T-helper 17 cell (primary cell): ENCODE measurements around the gene WBP4. TPM values are rescaled to one million over a fixed set of nuclear protein-coding genes. Genes with fewer than 3 reads are reported as not detected.
"Not testable (repeated sequence)": the region's sequence is repeated elsewhere in the genome, so short reads cannot be mapped to it uniquely, and the experiment has no call there.

Experiments
- ATAC-seq: fragments of 150-1000 bp; cut with Tn5 transposase; 2 replicates; pipeline ENCODE4 v1.10.0; 2021; ENCODE audit warnings: mild to moderate bottlenecking, moderate library complexity
- DNase-seq, 3 donors: peaks; one replicate each; pipeline versions ENCODE4 v3.0.0 to v3.0.0-alpha.2; 2020 to 2021
- H3K9me3 ChIP-seq: one replicate; pipeline ENCODE4 v1.7.0; 2013; ENCODE audit warnings: low read length, mild to moderate bottlenecking; ENCODE audit not compliant: control insufficient read depth, poor library complexity, severe bottlenecking
- H3K27ac Mint-ChIP-seq: one replicate; pipeline ENCODE4 v1.8.0; 2022; ENCODE audit warnings: mild to moderate bottlenecking, moderate library complexity, mixed read lengths
- H3K27me3 Mint-ChIP-seq: one replicate; pipeline ENCODE4 v1.8.0; 2022; ENCODE audit warnings: mixed read lengths
- H3K36me3 Mint-ChIP-seq: one replicate; pipeline ENCODE4 v1.8.0; 2022; ENCODE audit warnings: low read depth, mixed read lengths
- H3K4me1 Mint-ChIP-seq: one replicate; pipeline ENCODE4 v1.8.0; 2022; ENCODE audit warnings: mild to moderate bottlenecking, mixed read lengths
- H3K4me3 Mint-ChIP-seq: one replicate; pipeline ENCODE4 v1.8.0; 2022; ENCODE audit warnings: mild to moderate bottlenecking, moderate library complexity, mixed read lengths
- total RNA-seq, 4 donors: library from RNA in 2 of 4; stranded (reverse) in 2 of 4; gene quantifications; one replicate each; pipeline ENCODE4 v1.2.3 and lab custom pipeline; 2022 to 2026

WBP4 gene
- total RNA-seq, 2 donors from 2014 or later, result 4.4 to 5.3 TPM

DNA sequence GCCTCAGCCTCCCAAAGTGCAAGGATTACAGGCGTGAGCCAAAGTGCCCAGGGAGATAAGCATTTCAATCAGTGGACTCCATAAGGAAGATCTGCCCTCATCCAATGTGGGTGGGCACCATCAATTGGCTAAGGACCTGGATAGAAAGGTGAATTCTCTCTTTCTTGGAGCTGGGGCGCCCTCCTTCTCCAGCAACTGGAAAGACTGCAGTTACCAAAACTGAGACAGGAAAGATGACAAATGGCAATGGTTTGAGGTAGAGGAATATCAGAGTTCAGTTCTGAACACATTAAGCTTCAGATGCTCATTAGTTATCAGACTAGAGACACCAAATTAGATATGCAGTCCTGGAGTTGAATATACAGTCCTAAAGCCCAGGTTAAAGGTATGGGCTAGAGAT lies 31.7 kb upstream of the WBP4 start:
- Mint-ChIP-seq H3K27ac (no peak overlapping the region), H3K36me3 (peaks cover 2% of the 10 kb centered on the region), H3K4me1 (peaks cover 12% of the 10 kb centered on the region), H3K27me3 (no peaks in the 10 kb centered on the region), H3K4me3 (no peak overlapping the region)
- ATAC-seq, result peak; percentile 25
- DNase-seq, result no peak
- H3K9me3 ChIP-seq, result no peaks in the 10 kb centered on the region

DNA sequence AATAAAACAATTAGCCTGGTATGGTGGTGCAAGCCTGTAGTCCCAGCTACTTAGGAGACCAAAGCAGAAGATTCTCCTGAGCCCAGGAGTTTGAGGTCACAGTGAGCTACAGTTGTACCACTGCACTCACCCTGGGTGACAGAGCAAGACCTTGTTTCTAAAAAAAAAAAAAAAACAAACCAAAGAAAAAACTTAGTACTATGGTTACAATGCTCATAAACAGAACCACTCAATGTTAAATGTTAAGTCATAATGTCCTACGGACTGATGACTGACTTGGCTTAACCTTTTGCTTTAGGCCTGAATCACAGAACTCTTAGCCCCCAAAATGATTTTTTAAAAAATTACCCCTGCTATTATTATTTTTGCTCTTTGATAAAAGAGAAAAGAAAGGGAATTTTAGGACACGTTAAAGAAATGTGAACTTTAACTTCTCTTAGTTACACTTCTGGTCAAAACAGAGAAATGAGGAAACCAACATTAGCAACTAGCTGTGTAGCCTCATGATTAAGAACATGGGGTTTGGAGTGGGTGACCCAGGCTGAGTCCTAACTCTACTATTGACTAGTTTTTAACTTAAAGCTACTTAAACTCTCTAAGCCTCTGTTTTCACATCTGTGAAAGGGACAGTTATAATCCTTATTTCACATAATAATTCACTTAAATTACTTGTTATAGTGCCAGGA lies 28.5 kb upstream of the WBP4 start:
- H3K4me1 Mint-ChIP-seq, result peaks cover 5% of the 10 kb centered on the region
- ATAC-seq, result peak; percentile 27
- no peak for DNase-seq

DNA sequence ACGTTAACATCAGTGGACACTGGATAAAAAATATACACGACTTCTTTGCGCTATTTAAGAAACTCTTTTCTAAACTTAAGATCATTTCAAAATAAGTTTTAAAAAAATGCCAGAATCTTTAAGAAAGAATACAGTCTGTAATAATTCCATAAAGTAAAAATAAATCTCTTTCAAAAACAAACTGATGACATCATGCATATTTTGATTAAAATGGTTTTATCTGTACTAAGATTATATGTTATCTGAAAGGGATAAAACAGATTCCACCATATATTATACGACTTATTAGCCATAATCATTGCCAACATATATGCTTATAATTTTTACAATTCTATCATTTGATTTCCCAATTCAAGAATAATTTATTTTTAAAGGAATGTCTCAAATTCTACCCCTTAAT lies 26.9 kb upstream of the WBP4 start:
- H3K4me1 Mint-ChIP-seq, result peaks cover 5% of the 10 kb centered on the region
- H3K27ac Mint-ChIP-seq, result no peak overlapping the region
- no peaks in the 10 kb centered on the region for H3K36me3 Mint-ChIP-seq
- ATAC-seq, result no peak
- H3K27me3 Mint-ChIP-seq, result no peaks in the 10 kb centered on the region
- no peaks in the 10 kb centered on the region for H3K9me3 ChIP-seq
- H3K4me3 Mint-ChIP-seq, result no peak overlapping the region
- no peak for DNase-seq

More for the DNA sequence above, 28.5 kb upstream of the WBP4 start:
- no peak overlapping the region for H3K27ac Mint-ChIP-seq
- H3K4me3 Mint-ChIP-seq, result no peak overlapping the region
- H3K36me3 Mint-ChIP-seq, result no peaks in the 10 kb centered on the region
- H3K9me3 ChIP-seq, result no peaks in the 10 kb centered on the region
- no peaks in the 10 kb centered on the region for H3K27me3 Mint-ChIP-seq

DNA sequence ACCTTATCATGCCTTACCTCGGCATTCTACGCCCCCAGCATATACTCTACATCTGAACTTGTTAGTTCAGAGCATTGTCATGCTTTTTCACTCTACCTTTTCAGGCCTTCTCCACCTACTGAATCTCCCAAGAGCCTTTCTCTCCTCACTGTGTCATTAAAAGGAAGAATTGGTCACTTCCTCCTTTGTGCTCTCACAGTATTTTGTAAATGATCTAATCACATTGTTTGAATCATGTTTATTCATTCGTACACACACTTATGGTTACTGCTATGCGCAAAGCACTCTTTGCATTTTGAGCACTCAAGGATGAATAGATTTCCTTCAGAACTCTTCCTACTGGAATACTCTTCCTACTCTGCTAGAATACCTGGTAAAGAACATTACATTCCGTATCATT lies 26.4 kb upstream of the WBP4 start:
- H3K4me3 Mint-ChIP-seq, result no peak overlapping the region
- no peak for DNase-seq
- no peaks in the 10 kb centered on the region for H3K9me3 ChIP-seq
- no peak overlapping the region for H3K27ac Mint-ChIP-seq
- H3K4me1 Mint-ChIP-seq, result peaks cover 5% of the 10 kb centered on the region
- no peaks in the 10 kb centered on the region for H3K27me3 Mint-ChIP-seq
- ATAC-seq, result no peak
- H3K36me3 Mint-ChIP-seq, result no peaks in the 10 kb centered on the region

DNA sequence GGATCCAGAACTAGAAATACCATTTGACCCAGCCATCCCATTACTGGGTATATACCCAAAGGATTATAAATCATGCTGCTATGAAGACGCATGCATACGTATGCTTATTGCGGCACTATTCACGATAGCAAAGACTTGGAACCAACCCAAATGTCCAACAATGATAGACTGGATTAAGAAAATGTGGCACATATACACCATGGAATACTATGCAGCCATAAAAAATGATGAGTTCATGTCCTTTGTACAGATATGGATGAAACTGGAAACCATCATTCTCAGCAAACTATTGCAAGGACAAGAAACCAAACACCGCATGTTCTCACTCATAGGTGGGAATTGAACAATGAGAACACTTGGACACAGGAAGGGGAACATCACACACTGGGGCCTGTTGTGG lies 24.8 kb upstream of the WBP4 start:
- not testable (repeated sequence) for ATAC-seq, DNase-seq, H3K36me3 Mint-ChIP-seq, H3K4me3 Mint-ChIP-seq, H3K4me1 Mint-ChIP-seq, H3K27ac Mint-ChIP-seq, H3K27me3 Mint-ChIP-seq, H3K9me3 ChIP-seq

DNA sequence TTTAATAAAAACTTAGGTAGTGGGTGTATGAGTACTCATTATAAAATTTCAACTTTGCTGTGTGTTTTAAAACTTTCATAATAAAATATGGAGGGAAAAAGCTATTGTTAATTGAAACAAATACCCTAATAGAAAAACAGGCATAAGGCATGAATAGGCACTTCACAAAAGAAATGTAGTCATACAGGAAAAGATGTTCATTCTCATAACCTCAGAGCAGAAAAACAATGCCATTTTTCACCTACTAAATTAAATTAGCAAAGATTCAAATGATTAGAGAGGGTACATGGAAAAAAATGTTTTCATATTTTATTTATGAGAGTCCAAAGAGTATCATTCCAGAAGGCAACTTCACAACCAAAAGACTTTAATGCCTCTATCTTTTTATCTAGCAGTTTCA lies 21.6 kb upstream of the WBP4 start:
- Mint-ChIP-seq H3K4me1 (peaks cover 6% of the 10 kb centered on the region), H3K4me3 (no peak overlapping the region), H3K27ac (no peak overlapping the region), H3K27me3 (no peaks in the 10 kb centered on the region), H3K36me3 (no peaks in the 10 kb centered on the region)
- H3K9me3 ChIP-seq, result no peaks in the 10 kb centered on the region
- no peak for DNase-seq
- ATAC-seq, result no peak

DNA sequence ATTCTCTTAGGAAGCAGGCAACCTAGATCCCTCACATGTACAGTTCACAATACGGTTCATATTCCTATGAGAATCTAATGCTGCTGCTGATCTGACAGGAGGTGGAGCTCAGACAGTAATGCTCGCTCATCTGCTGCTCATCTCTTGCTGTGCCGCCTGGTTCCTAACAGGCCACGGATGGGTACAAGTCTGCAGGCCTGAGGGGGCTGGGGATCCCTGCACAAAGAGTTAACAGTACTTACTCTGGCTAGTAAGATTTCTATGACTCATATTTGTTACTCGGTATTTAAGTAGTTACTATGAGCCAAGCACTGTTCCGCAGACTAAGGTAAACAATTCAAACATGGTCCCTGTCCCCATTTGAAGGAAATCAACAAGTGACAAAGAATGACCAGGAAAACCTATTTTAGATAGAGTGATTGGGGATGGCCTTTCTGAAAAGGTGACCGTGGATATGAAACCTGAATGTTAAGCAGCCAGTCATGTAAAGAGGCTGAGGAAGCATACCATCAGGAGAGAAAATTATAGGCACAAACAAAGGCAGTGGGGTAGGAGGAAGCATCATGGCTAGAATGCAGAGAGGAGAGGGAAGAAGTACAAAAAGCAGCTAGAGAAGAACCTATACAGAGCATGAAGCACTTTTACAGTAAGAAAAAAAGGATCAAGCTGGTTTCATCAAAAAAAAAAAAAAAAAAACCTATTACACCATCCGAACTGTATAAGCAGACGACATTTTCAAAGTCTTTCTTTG lies 20.6 kb upstream of the WBP4 start:
- no peaks in the 10 kb centered on the region for H3K9me3 ChIP-seq
- Mint-ChIP-seq H3K27ac (no peak overlapping the region), H3K4me3 (no peak overlapping the region), H3K27me3 (no peaks in the 10 kb centered on the region), H3K4me1 (peaks cover 4% of the 10 kb centered on the region), H3K36me3 (no peaks in the 10 kb centered on the region)
- DNase-seq (no peak), ATAC-seq (no peak)

DNA sequence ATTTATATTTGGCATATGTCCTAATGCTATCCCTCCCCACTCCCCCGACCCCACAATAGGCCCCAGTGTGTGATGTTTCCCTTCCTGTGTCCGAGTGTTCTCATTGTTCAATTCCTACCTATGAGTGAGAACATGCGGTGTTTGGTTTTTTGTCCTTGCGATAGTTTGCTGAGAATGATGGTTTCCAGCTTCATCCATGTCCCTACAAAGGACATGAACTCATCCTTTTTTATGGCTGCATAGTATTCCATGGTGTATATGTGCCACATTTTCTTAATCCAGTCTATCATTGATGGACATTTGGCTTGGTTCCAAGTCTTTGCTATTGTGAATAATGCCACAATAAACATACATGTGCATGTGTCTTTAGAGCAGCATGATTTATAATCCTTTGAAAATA lies 18.9 kb upstream of the WBP4 start:
- H3K4me3 Mint-ChIP-seq, DNase-seq, ATAC-seq, H3K27ac Mint-ChIP-seq, H3K9me3 ChIP-seq, H3K4me1 Mint-ChIP-seq, H3K36me3 Mint-ChIP-seq, H3K27me3 Mint-ChIP-seq: not testable (repeated sequence)

DNA sequence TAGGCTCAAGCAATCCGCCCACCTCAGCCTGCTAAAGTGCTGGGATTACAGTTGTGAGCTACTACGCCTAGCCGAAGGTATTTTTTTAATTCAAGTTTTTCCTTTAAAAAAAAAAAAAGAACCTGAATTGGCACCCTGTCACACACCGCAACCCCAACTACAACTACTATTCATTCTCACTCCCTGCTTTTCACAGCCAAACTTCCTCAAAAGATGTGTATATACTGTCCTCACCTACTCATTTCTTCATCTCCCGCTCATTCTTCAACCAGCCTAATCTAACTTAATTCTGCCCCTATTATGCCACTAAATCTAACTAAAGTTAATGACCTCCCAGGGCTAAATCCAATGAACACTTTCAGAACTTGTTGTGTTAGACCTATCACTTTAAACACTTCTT lies 12.7 kb upstream of the WBP4 start:
- H3K36me3 Mint-ChIP-seq, result peaks cover 7% of the 10 kb centered on the region
- peaks cover 23% of the 10 kb centered on the region for H3K4me1 Mint-ChIP-seq
- H3K4me3 Mint-ChIP-seq, result no peak overlapping the region
- no peaks in the 10 kb centered on the region for H3K9me3 ChIP-seq
- H3K27ac Mint-ChIP-seq, result no peak overlapping the region
- H3K27me3 Mint-ChIP-seq, result no peaks in the 10 kb centered on the region
- DNase-seq, result no peak
- ATAC-seq, result no peak

DNA sequence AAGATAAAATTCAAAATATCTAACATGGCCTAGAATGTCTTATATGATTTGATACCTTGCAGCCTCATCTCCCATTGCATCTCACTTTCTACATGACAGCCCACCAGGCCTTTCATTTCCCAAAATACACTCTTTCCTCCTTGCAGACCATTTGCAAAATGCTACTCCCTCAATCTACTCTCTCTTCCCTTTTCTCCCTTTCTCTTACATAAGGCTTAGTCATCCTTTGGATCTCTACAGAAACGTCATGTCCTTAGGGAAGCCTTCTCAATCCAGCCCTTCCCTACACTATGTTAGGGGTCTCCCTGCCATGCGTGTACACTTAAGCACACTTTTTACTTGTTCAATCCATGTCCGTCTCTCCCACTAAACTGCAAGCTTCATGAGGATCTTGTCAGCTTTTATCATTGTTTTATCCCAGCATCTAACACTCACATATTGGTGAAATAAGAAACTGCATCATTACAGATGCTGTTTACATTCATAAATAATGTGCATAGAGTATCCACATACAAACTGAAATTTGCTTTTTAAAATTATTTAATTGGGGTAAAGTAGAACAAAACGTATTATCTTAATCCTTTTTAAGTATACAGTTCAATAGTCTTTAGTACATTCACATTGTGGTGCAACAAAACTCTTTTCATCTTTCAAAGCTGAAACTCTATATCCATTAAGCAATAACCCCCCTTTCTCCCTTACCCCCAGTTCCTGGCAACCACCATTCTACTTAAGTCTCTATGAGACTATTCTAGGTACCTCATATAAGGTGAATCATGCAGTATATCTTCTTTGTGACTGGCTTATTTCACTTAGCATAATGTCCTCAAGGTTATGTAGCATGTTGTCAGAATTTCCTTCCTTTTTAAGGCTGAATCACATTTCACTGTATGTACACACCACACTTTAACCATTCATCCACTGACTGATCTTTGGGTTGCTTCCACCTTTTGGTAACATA lies 11.5 kb upstream of the WBP4 start:
- H3K27ac Mint-ChIP-seq, result peak overlapping the region; percentile 62
- H3K27me3 Mint-ChIP-seq, result no peaks in the 10 kb centered on the region
- ATAC-seq (no peak), DNase-seq (no peak)
- no peak overlapping the region for H3K4me3 Mint-ChIP-seq
- peaks cover 7% of the 10 kb centered on the region for H3K36me3 Mint-ChIP-seq
- H3K4me1 Mint-ChIP-seq, result peaks cover 26% of the 10 kb centered on the region
- H3K9me3 ChIP-seq, result no peaks in the 10 kb centered on the region

DNA sequence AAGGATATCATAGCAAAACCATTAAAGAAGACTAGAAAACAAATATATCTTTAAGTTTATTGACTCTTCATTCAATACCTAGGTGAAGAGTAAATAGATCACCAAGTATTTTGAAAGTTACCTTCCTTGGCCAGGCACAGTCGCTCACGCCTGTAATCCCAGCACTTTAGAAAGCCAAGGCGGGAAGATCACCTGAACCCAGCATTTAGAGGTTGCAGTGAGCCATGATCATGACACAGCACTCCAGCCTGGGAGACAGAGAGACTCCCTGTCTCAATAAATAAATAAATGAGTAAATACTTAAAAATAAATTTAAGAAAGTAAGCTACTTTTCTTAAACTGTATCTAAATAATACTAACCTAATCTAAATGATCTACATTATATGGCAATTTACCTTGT lies 8.9 kb upstream of the WBP4 start:
- Mint-ChIP-seq H3K4me3 (no peak overlapping the region), H3K27ac (peak overlapping the region; percentile 60), H3K4me1 (peaks cover 40% of the 10 kb centered on the region), H3K27me3 (no peaks in the 10 kb centered on the region), H3K36me3 (peaks cover 4% of the 10 kb centered on the region)
- DNase-seq (no peak), ATAC-seq (no peak)
- H3K9me3 ChIP-seq, result no peaks in the 10 kb centered on the region

DNA sequence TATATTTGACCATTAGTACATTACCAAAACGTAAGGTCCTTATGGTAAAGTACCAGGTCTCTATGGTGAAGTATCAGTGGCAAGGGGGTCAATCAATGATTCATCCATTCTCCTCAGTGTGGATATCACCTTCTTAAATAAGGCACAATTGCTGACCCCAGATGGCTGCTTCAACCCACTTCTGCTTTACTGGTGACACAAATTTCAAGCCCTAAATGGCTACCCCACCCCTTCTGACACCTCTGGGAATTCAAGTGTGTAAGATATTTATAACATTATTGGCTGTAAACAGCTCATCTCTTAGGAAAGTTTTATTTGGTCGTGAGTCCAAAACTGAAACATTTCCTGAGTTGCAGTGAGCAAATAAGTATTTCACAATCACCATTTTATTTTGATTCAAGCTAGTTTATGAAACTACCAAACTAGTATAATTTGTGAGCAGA lies 7.9 kb upstream of the WBP4 start:
- DNase-seq, result no peak
- Mint-ChIP-seq H3K27me3 (no peaks in the 10 kb centered on the region), H3K27ac (no peak overlapping the region), H3K4me3 (no peak overlapping the region), H3K36me3 (peaks cover 4% of the 10 kb centered on the region), H3K4me1 (peaks cover 44% of the 10 kb centered on the region)
- ATAC-seq, result peak; percentile 51
- H3K9me3 ChIP-seq, result no peaks in the 10 kb centered on the region

DNA sequence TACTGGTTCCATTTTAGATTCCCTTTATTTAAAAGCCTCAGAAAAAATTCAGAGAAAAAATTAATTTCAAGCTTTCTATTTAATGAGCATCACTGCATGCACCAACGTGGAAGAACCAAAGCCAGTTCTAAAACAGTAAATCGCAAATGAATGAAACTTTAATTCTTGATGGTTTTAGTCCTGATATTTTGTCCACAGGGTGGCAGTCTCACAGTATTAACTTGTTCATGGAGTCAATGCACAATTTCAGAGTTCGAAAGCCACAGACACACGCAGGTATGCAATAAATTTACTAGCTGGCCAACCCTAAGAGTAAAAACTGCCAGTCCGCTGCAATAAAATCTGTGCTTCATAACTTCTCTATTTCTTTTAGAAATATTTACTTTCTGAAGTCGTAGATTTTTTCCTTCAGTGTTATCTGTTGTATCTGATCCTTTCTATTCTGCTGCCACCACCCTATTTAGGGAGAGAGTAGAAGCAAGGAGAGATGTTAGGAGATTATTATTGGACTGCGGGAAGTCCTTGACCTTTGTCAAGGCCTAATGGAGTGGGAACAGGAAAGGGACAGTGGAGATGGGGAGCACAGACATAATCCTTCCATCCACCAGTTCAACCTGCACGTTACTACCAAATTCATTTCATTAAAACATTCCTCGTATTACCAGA lies 7.0 kb upstream of the WBP4 start:
- ATAC-seq, result peak; percentile 80
- H3K27ac Mint-ChIP-seq, result no peak overlapping the region
- peaks cover 41% of the 10 kb centered on the region for H3K4me1 Mint-ChIP-seq

More for the DNA sequence above, 7.0 kb upstream of the WBP4 start:
- Mint-ChIP-seq H3K27me3 (no peaks in the 10 kb centered on the region), H3K4me3 (no peak overlapping the region), H3K36me3 (peaks cover 3% of the 10 kb centered on the region)
- peak in 1 of 3 donors; percentile 24 for DNase-seq
- H3K9me3 ChIP-seq, result no peaks in the 10 kb centered on the region
